Hematopoietic multipotent progenitor cell treated with erythropoietin and hydrocortisone succinate and interleukin-3 and kit ligand, for 4 days (in vitro differentiated cells): Measurements from ENCODE around the gene RASGRF2.

Source experiments
- DNase-seq: peaks from one replicate; pipeline ENCODE4 v3.0.0-alpha.2; 2015

Gene RASGRF2

GRCh38 chr5:81213070-81213469, 252.9 kb downstream of the RASGRF2 start:
- no peak for DNase-seq

GRCh38 chr5:81214848-81215247, 254.7 kb downstream of the RASGRF2 start:
- no peak for DNase-seq

DNA sequence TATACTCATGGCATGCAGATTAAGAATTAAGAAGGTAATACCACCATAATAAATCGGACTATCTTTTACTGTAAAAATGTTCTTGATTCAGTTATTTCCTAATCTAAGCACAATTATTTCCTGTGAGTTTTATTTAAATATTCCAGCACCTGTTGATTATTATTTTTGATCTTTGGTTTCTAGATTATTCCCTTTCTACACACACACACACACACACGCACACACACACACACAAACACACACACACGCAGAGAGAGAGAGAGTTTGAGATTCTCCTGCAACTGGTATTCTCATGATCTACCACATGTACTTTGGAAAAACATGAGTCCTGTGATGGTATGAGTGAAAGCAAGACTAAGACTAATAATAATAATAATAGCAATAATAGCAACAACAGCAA, 256.0 kb downstream of the RASGRF2 start:
- no peak for DNase-seq

- no peak for DNase-seq
Observed at GRCh38 chr5:81219389-81219788, 259.2 kb downstream of the RASGRF2 start.

GRCh38 chr5:81222285-81222684, 262.1 kb downstream of the RASGRF2 start:
- DNase-seq, result no peak

DNA sequence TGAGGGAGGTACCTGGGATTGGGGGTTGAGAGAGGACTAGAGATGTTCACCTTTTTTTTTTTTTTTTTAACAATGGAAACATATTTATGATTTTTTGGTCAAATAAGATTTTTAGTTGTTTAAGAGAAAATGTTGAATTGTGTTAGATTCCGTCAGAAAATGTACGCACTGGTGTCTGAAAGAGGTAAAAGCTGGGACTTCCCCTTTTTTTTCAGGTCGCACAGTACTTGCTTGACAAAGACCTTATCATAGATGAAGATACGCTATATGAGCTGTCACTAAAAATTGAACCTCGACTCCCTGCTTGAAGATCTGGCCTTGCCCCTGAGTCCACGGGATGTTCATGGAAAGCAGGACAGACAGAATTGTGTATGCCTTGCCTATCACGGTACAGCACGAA, 265.3 kb downstream of the RASGRF2 start:
- peak; percentile 52 for DNase-seq

DNA sequence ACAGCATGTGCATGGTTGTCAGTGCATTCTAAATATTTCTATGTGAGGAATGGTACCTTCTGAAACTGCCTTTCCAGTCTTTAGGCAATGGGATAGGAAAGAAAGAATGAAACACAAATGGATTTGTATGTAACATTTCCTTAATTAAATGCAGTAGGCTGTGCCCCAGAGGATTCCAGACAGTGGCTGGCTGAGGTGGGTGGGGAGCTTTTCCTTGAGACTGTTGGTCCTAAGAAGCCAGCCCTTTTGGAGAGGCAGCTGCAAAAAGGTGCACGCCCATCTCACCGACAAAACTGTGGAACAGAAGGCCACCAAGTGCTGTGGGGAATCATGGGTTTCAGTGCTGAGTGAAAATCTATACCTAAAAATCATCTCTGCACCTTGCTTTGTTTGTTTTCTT, 266.1 kb downstream of the RASGRF2 start:
- DNase-seq, result no peak

- DNase-seq, result no peak
Observed at GRCh38 chr5:81226949-81227348, 266.8 kb downstream of the RASGRF2 start.

GRCh38 chr5:81228084-81228483, 267.9 kb downstream of the RASGRF2 start:
- no peak for DNase-seq

DNA sequence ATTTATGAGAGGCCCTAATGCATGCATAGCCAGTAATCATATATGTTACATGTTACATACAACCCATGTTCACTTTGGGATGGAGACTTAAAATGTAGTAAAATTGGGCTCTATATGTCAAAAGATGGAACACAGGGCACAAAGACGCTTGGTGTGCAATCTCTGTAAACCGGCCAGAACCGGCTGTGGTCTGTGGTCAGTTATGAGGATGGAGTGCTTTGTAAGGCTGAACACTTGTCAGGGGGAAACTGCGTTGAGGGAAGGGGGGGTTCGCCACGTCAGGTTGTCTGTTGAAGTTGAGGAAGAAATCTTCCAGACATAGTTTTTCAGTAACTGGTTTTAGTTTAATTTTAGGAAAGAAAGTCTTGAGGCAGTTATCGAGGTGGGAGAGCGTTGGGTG, 270.3 kb downstream of the RASGRF2 start:
- peak; percentile 32 for DNase-seq

GRCh38 chr5:81232464-81233079, 272.4 kb downstream of the RASGRF2 start:
- no peak for DNase-seq

GRCh38 chr5:81233080-81233634, 273.0 kb downstream of the RASGRF2 start, which contains the start of gene CKMT2:
Gene CKMT2 (plus strand): TSS chr5:81233322. CDS start chr5:81251133, 17,811 bp downstream.
- DNase-seq, result peak; percentile 38

DNA sequence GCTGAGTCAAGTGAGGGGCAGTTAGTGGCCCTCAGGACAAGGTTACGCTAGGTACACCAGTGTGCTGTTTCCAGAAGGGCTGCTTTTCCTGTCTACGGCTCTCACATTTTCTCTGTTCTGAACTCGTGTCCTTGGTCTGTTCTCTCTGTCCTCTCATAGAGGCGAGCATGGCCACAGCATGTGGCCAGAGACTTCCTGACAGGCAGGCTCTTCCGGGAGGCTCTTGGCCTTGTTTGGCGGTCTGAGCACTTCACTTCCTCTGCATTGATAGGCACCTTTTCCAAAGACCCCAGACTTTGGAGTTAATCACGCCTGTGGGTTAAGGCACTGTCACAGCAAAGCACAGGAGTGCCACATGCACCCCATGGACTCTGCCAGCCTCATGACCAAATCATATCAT, 274.1 kb downstream of the RASGRF2 start:
- DNase-seq, result no peak

DNA sequence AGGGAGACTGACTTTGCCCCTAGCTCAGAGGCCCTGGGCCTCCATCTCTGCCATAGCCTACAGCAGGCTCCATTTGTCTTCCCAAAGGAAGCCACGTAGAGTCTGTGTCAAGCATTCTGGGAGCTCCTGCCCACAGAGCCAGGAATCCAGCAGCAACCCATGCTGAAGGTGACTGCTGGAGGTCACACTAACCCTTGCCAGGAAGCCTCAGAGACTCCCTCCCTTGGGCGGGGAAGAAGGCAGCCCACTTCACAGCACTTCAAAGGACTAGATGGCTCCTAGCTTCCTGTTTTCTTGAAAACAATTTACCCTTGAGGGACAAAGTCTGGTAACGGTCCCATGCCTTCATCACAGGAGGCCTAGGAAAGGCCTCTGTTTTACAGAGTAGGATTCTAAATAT, 274.6 kb downstream of the RASGRF2 start:
- no peak for DNase-seq

- no peak for DNase-seq
Observed at GRCh38 chr5:81235287-81236072, 275.3 kb downstream of the RASGRF2 start.

DNA sequence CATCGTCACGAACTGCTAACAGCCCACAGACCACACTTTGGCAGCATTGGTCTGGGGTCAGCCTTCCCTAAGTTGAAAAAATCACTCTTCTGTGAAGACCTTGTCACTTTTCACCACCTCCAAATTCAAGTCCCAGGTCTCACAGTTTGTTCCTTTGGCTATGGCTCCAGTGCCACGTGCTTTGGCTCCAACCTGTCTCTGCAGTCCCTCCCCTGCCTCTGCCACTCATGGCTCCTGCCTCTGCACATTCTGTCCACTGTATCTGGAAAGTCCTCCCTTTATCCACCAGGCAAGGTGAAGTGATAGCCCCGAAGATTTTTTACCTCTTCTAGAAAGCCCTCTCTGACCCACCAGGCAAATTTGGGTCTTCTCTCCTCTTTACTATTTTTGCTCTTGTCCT, 278.3 kb downstream of the RASGRF2 start:
- DNase-seq, result no peak

DNA sequence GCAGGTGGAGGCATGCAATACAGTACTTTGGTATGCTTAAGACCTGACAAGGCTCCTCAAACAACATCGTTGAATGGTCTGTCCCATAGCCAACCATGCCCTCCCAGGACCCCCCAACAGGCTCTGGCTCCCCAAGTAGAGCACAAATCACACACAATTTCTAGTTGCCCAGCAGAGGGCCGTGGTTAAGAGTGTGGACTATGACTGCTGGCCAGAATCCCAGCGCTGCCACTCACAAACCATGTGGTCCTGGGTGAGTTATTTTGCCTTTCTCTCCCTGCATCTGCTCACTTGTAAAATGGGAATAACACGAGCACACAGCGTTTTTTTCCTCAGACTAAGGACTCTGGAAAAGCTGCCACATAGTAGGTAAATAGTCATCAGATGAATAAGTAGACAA, 279.4 kb downstream of the RASGRF2 start:
- DNase-seq, result no peak

DNA sequence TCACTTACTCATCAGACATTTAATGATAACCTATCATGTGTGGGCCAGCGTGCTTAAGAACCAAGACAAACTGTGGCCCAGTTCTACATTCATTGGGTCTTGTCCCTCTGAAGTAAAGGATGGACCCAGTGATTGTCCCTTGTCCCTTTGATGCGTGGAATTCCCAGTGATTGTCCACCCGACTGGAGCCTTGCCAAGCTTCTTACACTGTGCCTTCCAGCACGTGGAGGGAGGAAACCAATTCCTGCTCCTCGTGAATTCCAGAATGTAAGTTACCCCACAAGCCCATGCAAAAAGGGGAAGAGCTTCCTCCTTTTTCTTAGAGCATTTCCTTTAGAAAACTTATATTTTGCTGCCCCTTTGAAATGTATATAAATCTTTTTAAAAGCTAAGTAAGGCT, 280.8 kb downstream of the RASGRF2 start:
- DNase-seq, result no peak

- no peak for DNase-seq
Observed at GRCh38 chr5:81241961-81242648, 281.9 kb downstream of the RASGRF2 start.

GRCh38 chr5:81242906-81243436, 282.8 kb downstream of the RASGRF2 start:
- no peak for DNase-seq

GRCh38 chr5:81244451-81244850, 284.3 kb downstream of the RASGRF2 start:
- no peak for DNase-seq

DNA sequence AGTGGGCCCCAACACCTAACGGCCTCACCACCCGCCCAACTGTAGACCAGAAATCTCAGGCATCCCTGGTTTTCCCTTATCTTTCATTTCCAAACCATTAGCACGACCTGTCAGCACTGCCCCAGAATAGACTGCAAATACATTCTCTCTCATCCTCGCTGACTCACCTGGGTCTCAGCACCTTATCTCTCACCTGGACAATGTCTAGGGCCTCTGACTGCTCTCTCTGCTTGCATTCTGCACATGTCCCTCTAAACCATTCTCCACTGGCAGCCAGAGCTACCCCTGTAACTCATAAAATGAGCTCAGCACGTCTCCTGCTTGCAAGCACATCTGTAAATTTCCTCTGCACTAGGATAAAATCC, 285.7 kb downstream of the RASGRF2 start:
- DNase-seq, result no peak

DNA sequence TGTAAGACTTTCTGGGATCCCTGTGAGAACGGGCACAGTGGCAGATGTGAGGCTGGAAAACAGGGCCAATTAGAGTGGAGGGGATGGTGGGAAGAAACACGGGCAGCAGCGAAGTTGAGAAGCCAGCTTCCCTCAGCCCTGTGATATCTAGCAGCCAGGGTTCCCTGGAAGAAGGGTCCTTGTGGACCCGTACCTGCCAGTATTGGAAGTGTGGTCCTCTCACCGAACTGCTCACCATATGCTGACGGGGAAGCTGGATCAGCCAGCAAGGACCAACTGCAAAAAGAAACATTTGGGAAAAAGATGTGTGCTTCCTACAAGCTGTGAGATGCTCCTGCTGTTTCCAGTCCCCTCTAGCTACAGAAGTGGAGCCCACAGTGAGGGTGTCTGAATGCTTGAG, 286.5 kb downstream of the RASGRF2 start:
- DNase-seq, result no peak
